Loucy (cell line): ENCODE data around the gene ROBO1.
"Not testable (repeated sequence)": the region's sequence is repeated elsewhere in the genome, so short reads cannot be mapped to it uniquely, and the experiment has no call there.

Experiments
- H2AFZ ChIP-seq: fragments of 200-600 bp; sonication (generic); 2 replicates; pipeline ENCODE4 v1.6.0; 2016; ENCODE audit warnings: antibody characterized with exemption, mild to moderate bottlenecking, low read length, moderate library complexity
- H3F3A ChIP-seq: fragments of 200-600 bp; 2 replicates; pipeline ENCODE4 v1.6.0; 2016; ENCODE audit warnings: antibody characterized with exemption, low read depth, mild to moderate bottlenecking
- H3K27me3 ChIP-seq: fragments of 200-600 bp; sonication (generic); 2 replicates; pipeline ENCODE4 v1.6.1; 2014; ENCODE audit warnings: low read length, mild to moderate bottlenecking; ENCODE audit not compliant: insufficient read depth, poor library complexity, severe bottlenecking
- H3K36me3 ChIP-seq: fragments of 200-600 bp; sonication (generic); 2 replicates; pipeline ENCODE4 v1.6.1; 2016; ENCODE audit warnings: low read length; ENCODE audit not compliant: insufficient read depth
- H3K4me1 ChIP-seq: fragments of 200-600 bp; sonication (generic); 2 replicates; pipeline ENCODE4 v1.5.1; 2014; ENCODE audit warnings: low read length, mild to moderate bottlenecking; ENCODE audit not compliant: insufficient read depth, poor library complexity, severe bottlenecking
- H3K4me2 ChIP-seq: fragments of 200-600 bp; sonication (generic); 2 replicates; pipeline ENCODE4 v1.6.0; 2014; ENCODE audit warnings: antibody characterized with exemption, low read length, low read depth, mild to moderate bottlenecking; ENCODE audit not compliant: poor library complexity, severe bottlenecking
- H3K4me3 ChIP-seq: fragments of 200-600 bp; sonication (generic); 2 replicates; pipeline ENCODE4 v1.5.1; 2014; ENCODE audit warnings: low read length, mild to moderate bottlenecking, mixed read lengths; ENCODE audit not compliant: poor library complexity, severe bottlenecking
- H3K79me2 ChIP-seq: fragments of 200-600 bp; sonication (generic); 2 replicates; pipeline ENCODE4 v1.6.1; 2014; ENCODE audit warnings: low read length; ENCODE audit not compliant: insufficient read depth
- H3K9ac ChIP-seq: fragments of 200-600 bp; sonication (generic); 2 replicates; pipeline ENCODE4 v1.6.0; 2014; ENCODE audit warnings: mild to moderate bottlenecking, low read depth, low read length, moderate library complexity; ENCODE audit not compliant: poor library complexity, severe bottlenecking
- H3K9me2 ChIP-seq: fragments of 200-600 bp; sonication (generic); replicated peaks from 2 replicates; pipeline ENCODE4 v1.6.1; 2016; ENCODE audit warnings: low read depth, low read length, mixed read lengths
- H3K9me3 ChIP-seq: fragments of 200-600 bp; sonication (generic); 2 replicates; pipeline ENCODE4 v1.6.1; 2014; ENCODE audit warnings: mild to moderate bottlenecking, antibody characterized with exemption, low read length, low read depth; ENCODE audit not compliant: insufficient read depth
- H4K20me1 ChIP-seq: fragments of 200-600 bp; sonication (generic); 2 replicates; pipeline ENCODE4 v1.6.0; 2014; ENCODE audit warnings: antibody characterized with exemption, low read length, mild to moderate bottlenecking; ENCODE audit not compliant: insufficient read depth, poor library complexity, severe bottlenecking
- CTCF ChIP-seq: fragments of 200-600 bp; sonication (generic); conservative IDR thresholded peaks from 2 replicates; pipeline ENCODE4 v1.5.1; 2014; ENCODE audit warnings: mild to moderate bottlenecking, antibody characterized with exemption, low read length
- EZH2phosphoT487 ChIP-seq: fragments of 200-600 bp; IDR thresholded peaks from 2 replicates; pipeline ENCODE4 v1.6.1; 2018; ENCODE audit warnings: antibody characterized with exemption, mild to moderate bottlenecking, moderate library complexity, borderline replicate concordance

The ROBO1 gene

DNA sequence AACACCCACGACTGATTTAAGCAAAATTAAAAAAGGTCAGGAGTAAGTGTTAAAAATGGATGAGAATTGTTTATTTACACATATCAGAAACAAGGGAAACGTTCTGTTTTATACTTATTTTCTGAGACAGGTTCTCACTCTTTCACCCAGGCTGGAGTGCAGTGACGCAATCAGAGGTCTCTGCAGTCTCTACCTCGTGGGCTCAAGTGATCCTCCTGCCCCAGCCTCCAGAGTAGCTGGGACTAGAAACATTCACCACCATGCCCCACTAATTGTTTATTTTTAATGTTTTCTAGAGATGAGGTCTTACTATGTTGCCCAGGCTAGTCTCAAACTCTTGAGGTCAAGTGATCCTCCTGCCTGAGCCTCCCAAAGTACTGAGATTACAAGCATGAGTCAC, 1080.3 kb downstream of the ROBO1 start:
- Histone ChIP-seq H3K9me2 (no peaks in the 10 kb centered on the region), H3K27me3 (no peaks in the 10 kb centered on the region), H3K79me2 (no peaks in the 10 kb centered on the region), H3F3A (no peaks in the 10 kb centered on the region), H3K9me3 (no peaks in the 10 kb centered on the region), H3K9ac (no peak overlapping the region), H4K20me1 (no peaks in the 10 kb centered on the region), H3K4me2 (no peak overlapping the region), H2AFZ (no peak overlapping the region), H3K4me1 (no peaks in the 10 kb centered on the region), H3K4me3 (no peak overlapping the region), H3K36me3 (no peaks in the 10 kb centered on the region)
- TF ChIP-seq EZH2phosphoT487 (no peak), CTCF (no peak)

DNA sequence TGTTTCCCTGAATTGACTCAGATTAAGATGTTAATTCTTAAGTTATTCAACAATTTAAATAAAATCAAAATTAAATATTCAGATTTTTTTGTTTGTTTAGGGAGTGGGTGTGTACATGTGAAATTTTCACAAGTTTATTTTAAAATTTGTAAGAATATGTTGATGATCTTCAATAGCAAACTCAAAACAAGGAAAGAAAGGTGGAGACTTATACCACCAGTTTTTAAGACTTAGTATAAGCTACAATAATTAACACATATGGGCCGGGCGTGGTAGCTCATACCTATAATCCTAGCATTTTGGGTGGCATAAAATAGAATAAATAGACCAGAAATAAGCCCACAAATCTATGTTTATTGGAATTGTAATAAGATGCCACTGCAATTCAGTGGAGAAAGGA, 1084.5 kb downstream of the ROBO1 start:
- H3K4me1 ChIP-seq: no peaks in the 10 kb centered on the region
- no peaks in the 10 kb centered on the region for H3K36me3 ChIP-seq
- no peaks in the 10 kb centered on the region for H3K27me3 ChIP-seq
- H3K4me2 ChIP-seq: no peak overlapping the region
- H3F3A ChIP-seq: no peaks in the 10 kb centered on the region
- no peaks in the 10 kb centered on the region for H3K79me2 ChIP-seq
- H4K20me1 ChIP-seq: no peaks in the 10 kb centered on the region
- H3K4me3 ChIP-seq: no peak overlapping the region
- H3K9me2 ChIP-seq: no peaks in the 10 kb centered on the region
- TF ChIP-seq EZH2phosphoT487: no peak
- TF ChIP-seq CTCF: no peak
- no peaks in the 10 kb centered on the region for H3K9me3 ChIP-seq
- H2AFZ ChIP-seq: no peak overlapping the region
- H3K9ac ChIP-seq: no peak overlapping the region

GRCh38 chr3:78675119-78675805, 1092.5 kb downstream of the ROBO1 start:
- not testable (repeated sequence) for H3K9me3 ChIP-seq, H3K27me3 ChIP-seq, H3K4me2 ChIP-seq

DNA sequence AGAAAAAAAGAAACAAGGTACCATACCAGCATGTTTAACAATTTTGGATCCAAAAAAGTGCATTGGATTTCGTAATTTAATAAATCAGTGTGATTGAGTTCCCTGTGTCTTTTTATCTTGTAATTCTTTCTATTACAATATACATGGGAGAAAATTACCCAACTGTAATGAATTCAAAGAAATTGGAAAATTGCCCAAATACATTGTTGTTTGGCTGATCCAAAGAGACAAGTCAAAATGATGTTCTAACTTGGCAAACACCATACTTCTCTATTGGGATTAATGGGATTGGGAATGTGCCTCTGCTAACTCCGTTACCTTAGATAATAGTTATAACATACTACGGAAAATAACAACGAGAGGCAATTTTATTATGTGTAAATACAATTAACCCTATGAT, 1097.1 kb downstream of the ROBO1 start:
- Histone ChIP-seq H3K4me2 (no peak overlapping the region), H3F3A (no peaks in the 10 kb centered on the region), H3K9me2 (no peaks in the 10 kb centered on the region), H3K9me3 (no peaks in the 10 kb centered on the region), H3K27me3 (no peaks in the 10 kb centered on the region), H3K4me3 (no peak overlapping the region), H3K4me1 (no peaks in the 10 kb centered on the region), H3K79me2 (no peaks in the 10 kb centered on the region), H3K36me3 (no peaks in the 10 kb centered on the region), H4K20me1 (no peaks in the 10 kb centered on the region), H2AFZ (no peak overlapping the region), H3K9ac (no peak overlapping the region)
- no peak for TF ChIP-seq CTCF
- no peak for TF ChIP-seq EZH2phosphoT487

More at GRCh38 chr3:78675119-78675805, 1092.5 kb downstream of the ROBO1 start:
- not testable (repeated sequence) for H3K4me3 ChIP-seq, H3K36me3 ChIP-seq, H3K9me2 ChIP-seq, H3K79me2 ChIP-seq, H3K4me1 ChIP-seq, H4K20me1 ChIP-seq, H2AFZ ChIP-seq, H3K9ac ChIP-seq, H3F3A ChIP-seq
